H7 (cell line): Measurements from ENCODE around the gene CCL1. TPM values are rescaled to one million over a fixed set of nuclear protein-coding genes. Genes with fewer than 3 reads are reported as not detected.
"Not testable (repeated sequence)": the region's sequence is repeated elsewhere in the genome, so short reads cannot be mapped to it uniquely, and the experiment has no call there.

Source experiments
- DNase-seq: peaks from one replicate; pipeline ENCODE4 v3.0.0; 2012
- H3K27me3 ChIP-seq: 2 replicates; pipeline ENCODE4 v1.6.0; 2011; ENCODE audit warnings: mild to moderate bottlenecking, low read length; ENCODE audit not compliant: control insufficient read depth, insufficient read depth
- H3K36me3 ChIP-seq: replicated peaks from 2 replicates; pipeline ENCODE4 v1.5.1; 2011; ENCODE audit warnings: low read length; ENCODE audit not compliant: control insufficient read depth, insufficient read depth
- H3K4me3 ChIP-seq: 2 replicates; pipeline ENCODE4 v1.5.1; 2011; ENCODE audit warnings: low read depth, mild to moderate bottlenecking, control low read depth, low read length, moderate library complexity; ENCODE audit not compliant: insufficient read depth
- total RNA-seq: library from RNA; depleted of rRNA; stranded (reverse); fragments of >200 nt; shearing (Covaris generic); gene quantifications from 2 replicates; pipeline ENCODE4 v1.2.3, GENCODE V29; 2014

The CCL1 gene
- total RNA-seq, 1 experiment from 2014 or later = not detected

DNA sequence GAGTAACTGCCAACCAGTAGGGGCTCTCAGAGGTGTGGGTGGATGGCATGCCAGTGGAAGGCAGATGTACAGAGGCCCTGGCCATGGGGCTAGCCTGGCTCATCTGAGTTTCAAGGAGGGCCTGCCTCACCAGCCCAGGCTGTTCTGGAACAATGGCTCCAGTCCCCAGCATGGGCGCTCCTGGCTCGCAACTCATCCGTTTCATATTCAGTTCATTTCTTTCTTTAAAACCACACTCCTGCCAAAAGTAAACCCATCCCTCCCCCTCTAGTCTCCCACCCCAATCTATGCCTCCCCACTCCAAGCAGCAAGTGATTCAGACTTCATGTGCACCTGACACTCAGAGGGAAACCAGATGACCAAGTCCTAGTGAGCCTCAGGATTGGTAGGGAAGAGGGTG, 4.4 kb downstream of the CCL1 start:
- DNase-seq = no peak
- Histone ChIP-seq H3K4me3 (no peak overlapping the region), H3K27me3 (no peaks in the 10 kb centered on the region; the same call in 1 of the 2 replicates), H3K36me3 (no peaks in the 10 kb centered on the region)

DNA sequence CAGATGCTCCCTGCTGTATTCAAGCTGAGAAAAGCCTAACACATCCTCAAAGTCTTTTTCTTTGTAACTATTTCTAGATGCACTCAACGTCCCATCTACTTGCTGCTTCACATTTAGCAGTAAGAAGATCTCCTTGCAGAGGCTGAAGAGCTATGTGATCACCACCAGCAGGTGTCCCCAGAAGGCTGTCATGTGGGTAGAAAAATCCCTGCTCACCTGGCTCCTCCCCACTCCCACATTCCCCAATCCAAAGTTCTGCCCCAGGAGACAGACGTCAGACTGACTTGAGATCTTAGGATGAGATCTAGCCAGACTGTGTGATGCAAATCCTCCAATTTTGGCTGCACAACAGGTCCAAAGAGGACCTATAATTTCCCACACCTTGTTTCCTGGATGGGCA, 5.6 kb downstream of the CCL1 start:
- Histone ChIP-seq H3K4me3 (no peak overlapping the region), H3K27me3 (no peaks in the 10 kb centered on the region), H3K36me3 (no peaks in the 10 kb centered on the region)
- peak; percentile 44 for DNase-seq

DNA sequence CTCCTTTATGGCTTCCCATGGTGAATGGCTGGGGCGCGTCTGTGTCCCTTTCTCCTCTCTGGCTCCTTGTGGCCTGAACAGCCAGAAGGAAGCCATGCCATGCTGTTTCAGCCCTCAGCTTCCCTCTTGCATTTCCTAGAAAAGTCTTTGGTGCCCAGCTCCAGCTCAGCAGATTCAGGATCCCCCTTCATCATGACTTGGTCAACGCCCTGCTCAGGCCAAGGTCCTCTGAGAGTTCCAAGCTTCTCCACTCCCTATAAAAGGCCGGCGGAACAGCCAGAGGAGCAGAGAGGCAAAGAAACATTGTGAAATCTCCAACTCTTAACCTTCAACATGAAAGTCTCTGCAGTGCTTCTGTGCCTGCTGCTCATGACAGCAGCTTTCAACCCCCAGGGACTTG, 6.8 kb downstream of the CCL1 start, which contains the start of gene CCL13:
Gene CCL13, plus strand, starts transcription at position 287 of the 400 bp plus-strand sequence. Its CDS starts 47 bp downstream, at position 334.
- H3K4me3 ChIP-seq = no peak within 1 kb of the TSS
- DNase-seq = no peak
- H3K27me3 ChIP-seq = no peaks in the 10 kb centered on the region
- H3K36me3 ChIP-seq = no peaks in the 10 kb centered on the region

DNA sequence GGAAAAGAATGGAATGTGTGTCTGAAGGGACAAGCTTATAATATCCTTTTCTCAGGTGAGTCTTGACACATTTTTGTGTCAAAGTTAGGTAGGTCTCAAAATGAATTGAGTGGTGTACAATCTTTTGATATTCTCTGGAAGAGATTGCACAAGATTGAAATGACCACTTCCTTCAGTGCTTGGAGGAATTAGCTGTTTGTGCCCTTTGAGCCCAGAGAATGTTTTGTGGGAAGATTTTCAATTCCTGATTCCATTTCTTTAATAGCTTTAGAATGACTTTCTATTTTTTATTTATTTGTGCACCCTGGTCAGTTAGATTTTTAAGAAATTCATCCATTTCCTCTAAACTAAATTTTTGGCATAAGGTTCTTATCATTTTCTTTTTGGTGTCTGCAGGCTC, 8.4 kb downstream of the CCL1 start:
- no peaks in the 10 kb centered on the region for H3K27me3 ChIP-seq
- no peaks in the 10 kb centered on the region for H3K36me3 ChIP-seq
- no peak overlapping the region for H3K4me3 ChIP-seq
- DNase-seq = no peak

DNA sequence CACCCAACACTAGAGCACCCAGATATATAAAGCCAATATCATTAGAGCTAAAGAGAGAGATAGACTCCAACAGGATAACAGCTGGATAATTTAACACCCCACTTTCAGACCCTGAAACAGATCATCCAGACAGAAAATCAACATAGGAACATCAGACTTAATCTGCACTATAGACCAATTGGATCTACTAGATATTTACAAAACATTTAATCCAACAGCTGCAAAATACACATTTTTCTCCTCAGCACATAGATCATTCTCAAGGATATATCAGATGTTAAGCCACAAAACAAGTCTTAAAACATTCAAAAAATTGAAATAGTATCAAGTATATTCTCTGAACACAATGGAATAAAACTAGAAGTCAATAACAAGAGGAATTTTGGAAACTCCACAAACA, 10.8 kb downstream of the CCL1 start:
- H3K27me3 ChIP-seq = no peaks in the 10 kb centered on the region
- DNase-seq = no peak
- H3K4me3 ChIP-seq = no peak overlapping the region
- no peaks in the 10 kb centered on the region for H3K36me3 ChIP-seq

DNA sequence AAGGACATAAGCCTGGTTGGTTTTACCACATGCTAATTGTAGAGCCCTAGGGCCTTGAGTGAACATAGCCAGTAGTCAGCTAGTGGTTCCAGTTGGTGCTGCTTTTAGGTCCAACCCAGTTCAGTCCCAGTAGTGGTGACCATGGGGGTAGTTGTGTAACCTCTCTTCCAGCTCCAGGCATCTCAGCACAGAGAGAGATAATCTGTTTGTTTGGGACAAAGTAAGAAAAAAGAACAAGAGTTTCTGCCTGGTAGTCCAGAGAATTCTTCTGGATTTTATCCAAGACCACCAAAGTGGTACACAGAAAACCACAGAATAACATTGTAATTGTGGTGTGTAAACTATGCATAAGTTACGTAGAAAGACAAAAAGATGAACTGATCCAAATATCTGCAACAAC, 11.9 kb downstream of the CCL1 start:
- Histone ChIP-seq H3K27me3 (no peaks in the 10 kb centered on the region), H3K36me3 (no peaks in the 10 kb centered on the region), H3K4me3 (no peak overlapping the region)
- no peak for DNase-seq

DNA sequence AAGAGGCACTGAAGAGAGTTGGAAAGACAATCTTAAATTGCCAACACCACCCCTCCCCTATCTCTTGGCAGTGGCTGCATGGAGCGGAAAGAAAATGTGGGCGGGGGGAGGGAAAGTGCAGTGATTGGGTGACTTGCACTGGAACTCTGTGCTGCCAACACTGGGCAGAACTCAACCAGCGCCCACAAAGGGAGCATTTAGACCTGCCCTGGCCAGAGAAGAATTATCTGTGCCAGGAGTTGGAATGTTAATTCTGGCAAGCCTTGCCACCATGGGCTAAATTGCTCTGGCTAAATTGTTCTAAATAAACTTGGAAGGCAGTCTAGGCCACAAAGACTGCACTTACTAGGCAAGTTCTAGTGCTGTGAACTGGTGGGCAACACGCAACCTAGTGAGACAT, 13.3 kb downstream of the CCL1 start:
- no peak overlapping the region for H3K4me3 ChIP-seq
- H3K36me3 ChIP-seq = no peaks in the 10 kb centered on the region
- no peaks in the 10 kb centered on the region for H3K27me3 ChIP-seq
- DNase-seq = no peak

DNA sequence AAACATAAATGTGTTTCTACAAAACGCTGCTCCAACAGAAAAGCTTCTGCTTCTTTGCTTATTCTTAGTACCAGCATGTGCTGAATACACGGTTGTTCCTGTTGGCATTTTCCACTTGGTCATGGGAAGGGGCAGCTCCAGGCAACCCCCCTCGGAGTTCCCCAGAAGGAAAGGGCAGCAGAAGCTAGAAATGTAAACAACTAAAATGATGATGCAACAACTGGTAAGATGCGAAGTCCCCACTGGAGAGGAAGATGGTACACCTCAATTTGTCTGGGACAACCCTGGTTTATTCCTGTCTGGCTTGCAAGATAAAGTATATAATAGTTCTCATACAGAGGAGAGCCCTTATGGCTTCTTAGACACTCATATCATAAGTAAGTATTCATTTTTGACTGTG, 16.0 kb downstream of the CCL1 start:
- Histone ChIP-seq H3K36me3 (no peaks in the 10 kb centered on the region), H3K4me3 (no peak overlapping the region), H3K27me3 (no peaks in the 10 kb centered on the region)
- DNase-seq = no peak

DNA sequence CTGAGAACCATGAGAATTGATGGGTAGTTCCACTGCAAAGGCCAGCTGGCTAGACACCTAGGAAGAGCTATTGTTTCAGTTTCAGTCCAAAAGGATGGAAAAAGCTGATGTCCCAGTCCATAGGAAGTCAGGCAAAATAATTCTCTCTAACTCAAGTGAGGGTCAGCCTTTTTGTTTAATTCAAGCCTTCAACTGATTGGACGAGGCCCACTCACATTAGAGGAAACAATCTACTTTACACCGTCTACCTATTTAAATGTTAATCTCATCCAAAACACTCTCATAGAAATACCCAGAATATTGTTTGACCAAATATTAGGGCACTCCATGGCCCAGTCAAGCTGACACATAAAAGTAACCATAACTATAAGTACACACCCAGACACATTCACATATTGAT, 21.1 kb downstream of the CCL1 start:
- H3K27me3 ChIP-seq = no peaks in the 10 kb centered on the region
- H3K4me3 ChIP-seq = no peak overlapping the region
- DNase-seq = no peak
- no peaks in the 10 kb centered on the region for H3K36me3 ChIP-seq

DNA sequence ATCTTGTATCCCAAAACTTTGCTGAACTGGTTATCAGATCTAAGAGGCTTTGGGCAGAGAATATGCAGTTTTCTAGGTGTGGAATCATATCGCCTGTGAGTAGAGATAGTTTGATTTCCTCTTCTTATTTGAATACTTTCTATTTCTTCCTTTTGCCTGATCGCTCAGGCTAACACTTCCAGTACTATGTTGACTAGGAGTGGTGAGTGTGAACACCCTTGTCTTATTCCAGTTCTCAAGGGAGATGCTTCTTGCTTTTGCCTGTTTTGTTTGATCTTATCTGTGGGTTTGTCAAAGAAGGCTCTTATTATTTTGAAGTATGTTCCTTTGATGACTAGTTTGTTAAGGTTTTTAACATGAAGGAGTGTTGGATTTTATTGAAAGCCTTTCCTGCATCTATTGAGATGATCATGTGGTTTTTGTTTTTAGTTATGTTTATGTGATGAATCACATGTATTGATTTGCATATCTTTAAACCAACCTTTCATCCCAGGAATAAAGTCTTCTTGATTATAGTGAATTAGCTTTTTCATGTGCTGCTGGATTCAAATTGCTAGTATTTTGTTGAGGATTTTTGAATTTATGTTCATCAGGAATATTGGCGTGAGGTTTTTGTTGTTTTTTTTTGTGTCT, 23.8 kb downstream of the CCL1 start:
- Histone ChIP-seq H3K27me3 (no peaks in the 10 kb centered on the region), H3K4me3 (no peak overlapping the region), H3K36me3 (no peaks in the 10 kb centered on the region)
- no peak for DNase-seq

DNA sequence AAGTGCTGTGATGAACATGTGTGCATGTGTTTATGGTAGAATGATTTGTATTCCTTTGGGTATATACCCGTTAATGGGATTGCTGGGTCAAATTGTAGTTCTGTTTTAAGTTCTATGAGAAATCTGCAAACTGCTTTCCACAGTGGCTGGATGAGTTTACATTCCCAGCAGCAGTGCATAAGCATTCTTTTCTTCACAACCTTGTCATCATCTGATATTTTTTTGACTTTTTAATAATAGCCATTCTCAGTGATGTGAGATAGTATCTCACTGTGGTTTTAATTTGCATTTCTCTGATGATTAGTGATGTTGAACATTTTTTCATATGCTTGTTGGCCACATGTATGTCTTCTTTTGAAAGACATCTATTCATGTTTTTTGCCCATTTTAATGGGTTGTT, 25.3 kb downstream of the CCL1 start:
- H3K27me3 ChIP-seq = no peaks in the 10 kb centered on the region
- H3K36me3 ChIP-seq = no peaks in the 10 kb centered on the region
- H3K4me3 ChIP-seq = no peak overlapping the region
- DNase-seq = no peak

DNA sequence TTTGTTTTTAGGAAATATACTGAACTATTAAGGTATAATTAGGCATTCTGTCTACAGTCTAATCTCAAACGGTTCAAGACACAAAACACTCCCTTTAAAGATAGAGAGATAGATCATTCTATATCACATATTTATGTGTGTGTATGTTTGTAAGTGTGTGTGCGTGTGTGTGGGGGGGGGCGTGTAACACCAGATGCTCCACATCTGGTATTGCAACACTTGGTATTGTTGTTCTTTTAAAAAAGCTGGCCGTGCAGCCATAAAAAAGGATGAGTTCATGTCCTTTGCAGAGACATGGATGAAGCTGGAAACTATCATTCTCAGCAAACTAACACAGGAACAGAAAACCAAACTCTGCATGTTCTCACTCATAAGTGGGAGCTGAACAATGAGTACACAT, 35.5 kb downstream of the CCL1 start:
- H3K36me3 ChIP-seq, H3K4me3 ChIP-seq, DNase-seq, H3K27me3 ChIP-seq: not testable (repeated sequence)

DNA sequence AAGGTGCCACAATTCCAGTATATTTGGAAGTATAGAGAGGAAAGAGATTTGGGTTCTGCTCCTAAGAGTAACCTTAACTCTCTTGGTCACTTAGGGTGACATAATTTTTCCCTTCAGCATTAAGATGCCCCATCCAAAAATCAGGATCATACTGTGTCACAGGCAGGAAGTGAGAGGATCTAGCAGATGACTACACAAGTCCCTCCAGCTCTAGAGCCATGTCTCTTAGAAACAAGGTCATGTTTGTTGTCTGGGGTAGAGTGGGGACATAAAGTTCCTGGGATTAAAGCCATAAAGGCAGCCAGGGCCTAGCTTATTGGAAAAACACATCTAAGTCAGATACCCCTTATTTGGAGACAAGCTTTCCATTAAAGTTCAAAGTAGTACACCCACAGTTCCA, 41.1 kb downstream of the CCL1 start:
- no peaks in the 10 kb centered on the region for H3K27me3 ChIP-seq
- no peak overlapping the region for H3K4me3 ChIP-seq
- H3K36me3 ChIP-seq = no peaks in the 10 kb centered on the region
- DNase-seq = no peak

DNA sequence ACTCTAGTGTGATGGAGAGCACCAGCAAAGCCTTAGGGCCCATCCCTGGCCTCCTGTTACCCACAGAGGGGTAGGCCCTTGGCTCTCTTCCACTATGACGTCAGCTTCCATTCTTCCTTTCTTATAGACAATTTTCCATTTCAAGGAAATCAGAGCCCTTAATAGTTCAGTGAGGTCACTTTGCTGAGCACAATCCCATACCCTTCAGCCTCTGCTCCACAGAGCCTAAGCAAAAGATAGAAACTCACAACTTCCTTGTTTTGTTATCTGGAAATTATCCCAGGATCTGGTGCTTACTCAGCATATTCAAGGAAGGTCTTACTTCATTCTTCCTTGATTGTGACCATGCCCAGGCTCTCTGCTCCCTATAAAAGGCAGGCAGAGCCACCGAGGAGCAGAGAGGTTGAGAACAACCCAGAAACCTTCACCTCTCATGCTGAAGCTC, 44.0 kb downstream of the CCL1 start, which contains the start of gene CCL8:
Gene CCL8, plus strand, starts transcription at position 397 of the 445 bp plus-strand sequence. CDS start 67 bp downstream, outside the sequence.
- H3K36me3 ChIP-seq = no peaks in the 10 kb centered on the region
- no peaks in the 10 kb centered on the region for H3K27me3 ChIP-seq
- no peak for DNase-seq
- H3K4me3 ChIP-seq = no peak within 1 kb of the TSS

DNA sequence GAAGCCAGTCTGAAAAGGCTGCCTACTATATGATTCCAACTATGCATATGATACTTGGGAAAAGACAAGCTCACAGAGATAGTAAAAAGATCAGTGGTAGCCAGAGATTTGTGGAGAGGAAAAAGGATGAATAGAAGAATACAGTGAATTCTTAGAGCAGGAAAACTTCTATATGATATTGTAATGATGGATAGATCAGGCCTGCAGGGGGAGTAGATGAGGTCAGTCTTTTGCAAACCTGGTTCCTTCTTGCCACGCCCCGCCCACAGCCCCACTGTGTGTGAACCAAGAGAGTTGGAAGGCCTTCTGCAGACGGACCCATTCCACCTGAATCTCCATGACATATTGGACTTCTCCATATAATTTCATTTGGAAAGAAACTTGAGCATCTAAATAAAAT, 44.6 kb downstream of the CCL1 start:
- Histone ChIP-seq H3K4me3 (no peak overlapping the region), H3K27me3 (no peaks in the 10 kb centered on the region), H3K36me3 (no peaks in the 10 kb centered on the region)
- DNase-seq = peak; percentile 26

DNA sequence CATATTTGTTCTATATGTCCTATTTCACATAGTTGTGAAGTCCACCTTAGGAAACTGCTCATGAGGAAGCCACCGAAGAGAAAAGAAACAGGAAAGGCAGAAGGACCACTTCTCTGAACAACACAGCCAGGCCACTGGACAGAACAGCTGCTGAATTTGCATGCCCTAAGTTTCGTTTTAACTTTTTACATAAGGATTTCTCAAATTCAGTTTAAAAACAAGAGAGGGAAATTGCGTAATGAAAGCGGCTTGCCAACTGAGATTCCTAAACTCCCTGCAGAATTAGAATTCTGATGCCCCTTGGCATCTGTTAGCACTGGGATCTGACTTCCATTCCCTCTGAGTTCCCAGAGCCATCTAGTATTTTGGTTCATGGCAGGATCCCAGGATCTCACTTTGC, 48.8 kb downstream of the CCL1 start:
- Histone ChIP-seq H3K27me3 (no peaks in the 10 kb centered on the region), H3K4me3 (no peak overlapping the region), H3K36me3 (no peaks in the 10 kb centered on the region)
- no peak for DNase-seq
